Colonic mucosa (tissue), 4 donors: ENCODE data around the gene TSHZ1. TPM values are rescaled to one million over a fixed set of nuclear protein-coding genes. Genes with fewer than 3 reads are reported as not detected.

ENCODE experiments used
- DNase-seq: peaks from one replicate; pipeline ENCODE4 v3.0.0-alpha.2; 2020
- H3K27ac ChIP-seq: fragments of 200-600 bp; one replicate; pipeline ENCODE4 v1.8.0; 2021
- H3K27me3 ChIP-seq: fragments of 200-600 bp; one replicate; pipeline ENCODE4 v1.8.0; 2021
- H3K36me3 ChIP-seq: fragments of 200-600 bp; one replicate; pipeline ENCODE4 v1.8.0; 2021
- H3K4me1 ChIP-seq: fragments of 200-600 bp; one replicate; pipeline ENCODE4 v1.8.0; 2021; ENCODE audit warnings: mild to moderate bottlenecking
- H3K4me3 ChIP-seq: fragments of 200-600 bp; one replicate; pipeline ENCODE4 v1.8.0; 2021
- H3K9ac ChIP-seq, 2 donors: one replicate each; pipeline ENCODE4 v1.7.0; 2013; ENCODE audit warnings: control low read depth in 2 of 2, low read depth in 2 of 2, low read length in 2 of 2
- H3K9me3 ChIP-seq: fragments of 200-600 bp; one replicate; pipeline ENCODE4 v1.8.0; 2021
- CTCF ChIP-seq: fragments of 200-600 bp; IDR thresholded peaks from one replicate; pipeline ENCODE4 v1.8.0; 2022; ENCODE audit warnings: antibody characterized with exemption, mild to moderate bottlenecking
- intact Hi-C: fragments of 100-400 bp; cut with DNase I; formaldehyde crosslinking; loops from one replicate; pipeline ENCODE4 v1.14.1; 2022
- total RNA-seq, 2 donors: library from RNA; stranded (reverse); fragmentation: NEBNext Ultra II Directional in 1 of 2; extraction: Animal tissue kit (Norgen Biotek cat#: 25700) in 1 of 2; gene quantifications; one replicate each; pipeline ENCODE4 v1.2.1, GENCODE V29; 2021
- donor health status: healthy.
- donor health status: DM: no; HTN: no; CAD: no.
- donor health status: DM: no; HTN: no; CAD: no.

The TSHZ1 gene
- total RNA-seq, 2 donors from 2014 or later: 16.6 to 34.3 TPM

- Histone ChIP-seq H3K9me3 (no peaks in the 10 kb centered on the region), H3K9ac (no peak overlapping the region), H3K4me1 (no peaks in the 10 kb centered on the region), H3K36me3 (no peaks in the 10 kb centered on the region), H3K4me3 (no peak overlapping the region), H3K27ac (no peak overlapping the region), H3K27me3 (no peaks in the 10 kb centered on the region)
- no peak for DNase-seq
- intact Hi-C loops: no loop called here
- no peak for TF ChIP-seq CTCF
These were observed 126.2 kb downstream of the TSHZ1 start for GRCh38 chr18:75336767-75337166.

- no peaks in the 10 kb centered on the region for H3K4me1 ChIP-seq
- H3K27me3 ChIP-seq: no peaks in the 10 kb centered on the region
- H3K9ac ChIP-seq: no peak overlapping the region
- no peak overlapping the region for H3K4me3 ChIP-seq
- no peaks in the 10 kb centered on the region for H3K9me3 ChIP-seq
- H3K36me3 ChIP-seq: no peaks in the 10 kb centered on the region
- TF ChIP-seq CTCF: no peak
- no peak for DNase-seq
- H3K27ac ChIP-seq: no peak overlapping the region
- intact Hi-C loops: no loop called here
These were observed 126.8 kb downstream of the TSHZ1 start for GRCh38 chr18:75337348-75337747.

GRCh38 chr18:75338631-75339030 lies 128.0 kb downstream of the TSHZ1 start:
- Histone ChIP-seq H3K27me3 (no peaks in the 10 kb centered on the region), H3K9me3 (no peaks in the 10 kb centered on the region), H3K9ac (no peak overlapping the region), H3K4me1 (no peaks in the 10 kb centered on the region), H3K4me3 (no peak overlapping the region), H3K27ac (no peak overlapping the region), H3K36me3 (no peaks in the 10 kb centered on the region)
- intact Hi-C loops: no loop called here
- DNase-seq: no peak
- no peak for TF ChIP-seq CTCF

Other genes with a start within 250 kb of the TSHZ1 start
- 10 to 100 TPM; 43.4 to 59.1 TPM for gene PTGR3, start 1.7 kb upstream of the TSHZ1 start, total RNA-seq
- gene SMIM21, start 216.9 kb downstream of the TSHZ1 start, total RNA-seq: not detected